NCI-H345 treated with DMSO at 0.1 percent for 48 hours (cell line): ENCODE measurements around the gene HTRA1.

Experiments used
- DNase-seq: peaks from one replicate; lab custom pipeline; 2025; ENCODE audit not compliant: unreplicated experiment; lab: John Stamatoyannopoulos, UW

The HTRA1 gene

DNA sequence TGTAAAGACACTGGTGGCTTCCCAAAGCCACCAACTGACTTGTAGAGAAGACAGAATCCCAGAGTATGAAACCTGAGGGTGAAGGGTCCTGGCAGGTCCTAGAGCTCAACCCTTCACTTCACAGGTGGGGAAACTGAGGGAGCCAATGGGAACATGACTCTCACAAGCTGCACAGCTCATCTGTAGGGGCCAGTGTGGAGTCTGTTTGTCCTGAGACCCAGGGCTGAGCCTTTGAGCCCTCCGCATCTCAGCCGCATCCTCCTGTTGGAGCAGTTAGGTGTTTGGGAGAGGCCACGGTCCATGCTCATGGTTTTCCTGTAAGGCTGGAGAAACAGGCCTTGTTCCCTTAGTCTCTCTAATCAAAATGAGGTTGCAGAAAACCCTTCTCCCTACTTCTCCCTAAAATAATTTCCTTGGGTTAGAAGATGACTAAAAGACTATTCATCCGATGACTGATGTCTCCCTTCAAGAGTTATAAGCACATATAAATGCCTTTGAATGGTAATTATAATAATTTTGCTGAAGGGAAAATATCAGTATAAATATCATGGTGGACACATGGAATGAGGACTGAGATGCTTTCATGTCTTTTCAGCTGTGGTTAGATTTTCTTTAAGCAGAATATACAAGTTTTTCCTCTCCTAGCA, 10.3 kb downstream of the HTRA1 start:
- DNase-seq = no peak

DNA sequence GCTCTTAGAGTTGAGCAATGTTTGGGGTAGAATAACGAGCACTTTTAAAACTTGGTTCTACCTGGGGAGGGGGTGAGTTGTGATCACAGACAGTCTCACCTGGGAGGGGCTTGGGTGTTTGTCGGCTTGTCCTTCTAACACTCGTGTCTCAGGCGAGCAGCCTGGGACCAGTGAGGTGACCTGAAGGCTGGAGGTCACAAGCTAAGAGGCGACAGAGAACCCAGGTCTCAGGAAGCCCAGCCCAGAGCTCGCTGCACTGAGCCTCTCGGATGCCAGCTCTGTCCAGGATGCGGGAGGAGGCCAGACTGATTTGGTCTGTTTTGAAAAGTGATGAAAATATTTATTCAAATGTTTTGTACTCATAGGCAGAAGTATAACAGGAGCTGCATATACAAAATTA, 11.8 kb downstream of the HTRA1 start:
- DNase-seq = no peak

DNA sequence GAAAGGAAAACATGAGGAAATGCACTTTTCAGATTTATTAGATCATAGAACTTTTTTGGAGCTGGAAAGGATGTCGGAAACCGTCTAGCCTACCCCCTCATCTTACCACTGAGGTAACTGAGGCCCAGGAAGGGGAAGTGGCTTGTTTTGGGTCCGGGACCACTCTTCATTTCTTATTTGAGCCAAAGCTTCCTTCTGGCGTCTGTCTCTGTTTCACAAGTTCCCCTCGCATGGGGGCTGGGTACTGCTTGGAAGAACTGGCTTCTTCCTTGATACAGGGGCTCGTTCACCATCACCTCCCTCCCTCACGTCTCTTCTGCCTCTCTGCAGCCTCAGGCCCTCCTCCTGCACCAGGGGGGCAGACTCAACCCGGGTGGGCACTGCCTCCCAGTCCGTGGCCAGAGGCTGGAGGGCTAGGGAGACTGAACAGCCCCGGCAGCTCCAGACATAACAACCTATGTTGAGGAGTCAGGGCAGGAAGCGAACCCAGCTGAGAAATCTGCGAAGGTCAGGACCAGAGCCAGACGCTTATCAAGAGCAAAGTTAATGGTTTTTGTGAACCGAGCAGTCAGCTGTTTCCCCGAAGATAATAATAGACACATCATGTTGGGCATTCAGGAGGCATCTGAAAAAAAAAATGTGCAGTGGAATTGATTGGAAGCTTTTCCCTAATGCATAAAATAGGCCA, 12.9 kb downstream of the HTRA1 start:
- DNase-seq = no peak

DNA sequence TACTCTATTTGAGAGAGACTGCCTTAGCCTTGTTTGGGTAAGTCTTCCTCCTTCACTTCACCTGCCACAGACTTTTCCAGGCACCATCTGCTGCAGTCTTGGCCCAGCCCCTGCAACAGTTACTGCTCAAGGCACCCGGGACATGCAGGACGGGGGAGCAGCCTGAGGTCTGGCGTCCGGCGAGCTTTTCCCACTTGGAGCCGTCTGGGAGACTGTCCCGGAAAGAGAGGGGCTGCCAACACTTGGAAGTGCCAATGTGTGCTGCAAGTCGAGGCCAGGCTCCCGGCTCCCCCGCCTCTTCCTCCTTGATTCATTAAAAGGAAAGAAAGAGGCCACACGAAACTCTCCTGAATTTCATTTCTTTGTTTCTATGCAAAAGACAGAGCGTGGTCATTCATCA, 13.7 kb downstream of the HTRA1 start:
- DNase-seq = no peak

DNA sequence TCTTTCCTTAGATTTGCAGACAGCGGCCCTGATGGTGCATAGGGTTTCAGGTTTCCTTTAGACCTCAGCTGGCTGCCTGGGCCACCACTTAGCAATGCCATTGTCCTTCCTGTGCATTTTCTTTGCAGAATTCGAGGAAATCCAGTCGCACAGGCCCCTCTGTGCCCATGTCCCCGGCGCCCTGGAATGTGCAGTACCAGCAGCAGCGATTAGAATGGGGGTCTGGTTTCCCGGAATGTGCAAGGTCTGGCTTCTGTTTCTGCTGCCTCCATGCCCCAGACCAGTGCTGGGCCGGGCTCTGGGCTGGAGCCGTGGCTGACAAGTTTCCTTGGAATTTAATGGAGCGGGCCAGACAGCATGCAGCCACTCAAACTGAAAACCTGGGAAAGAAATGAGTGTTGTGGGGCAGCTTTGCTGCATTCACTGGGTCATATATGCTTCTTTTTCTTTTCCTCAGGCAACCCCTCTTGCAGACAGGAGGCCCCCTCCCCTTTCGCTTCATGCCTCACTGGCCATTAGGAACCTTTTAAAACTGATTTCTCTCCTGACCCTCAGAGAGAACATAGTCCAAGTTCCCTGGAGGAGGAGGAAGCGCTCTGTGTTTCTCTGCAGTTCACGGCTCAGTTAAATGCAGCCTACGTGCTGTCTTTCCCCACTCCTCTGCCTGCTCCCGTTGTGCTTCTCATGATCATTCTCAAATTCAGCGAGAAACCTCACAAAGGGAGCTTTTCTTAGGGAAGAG, 14.4 kb downstream of the HTRA1 start:
- no peak for DNase-seq

DNA sequence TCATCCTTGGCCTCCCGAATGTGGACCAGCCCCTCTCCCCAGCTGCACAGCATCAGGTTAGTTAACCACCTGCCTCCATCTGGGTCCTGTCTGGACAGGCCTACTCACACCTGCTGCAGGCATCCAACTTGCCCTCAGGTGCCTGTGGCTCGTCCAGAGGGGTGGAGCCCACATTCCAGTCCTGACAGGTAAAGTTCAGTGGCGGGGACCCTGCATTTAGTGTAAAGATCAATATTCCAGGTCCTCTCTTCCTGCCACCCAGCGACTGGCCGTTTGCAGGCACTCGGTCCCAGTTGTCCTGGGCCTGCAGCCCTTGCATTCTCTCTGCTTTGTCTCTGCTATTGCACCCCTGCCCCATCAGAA, 15.0 kb downstream of the HTRA1 start:
- DNase-seq = peak; percentile 50

DNA sequence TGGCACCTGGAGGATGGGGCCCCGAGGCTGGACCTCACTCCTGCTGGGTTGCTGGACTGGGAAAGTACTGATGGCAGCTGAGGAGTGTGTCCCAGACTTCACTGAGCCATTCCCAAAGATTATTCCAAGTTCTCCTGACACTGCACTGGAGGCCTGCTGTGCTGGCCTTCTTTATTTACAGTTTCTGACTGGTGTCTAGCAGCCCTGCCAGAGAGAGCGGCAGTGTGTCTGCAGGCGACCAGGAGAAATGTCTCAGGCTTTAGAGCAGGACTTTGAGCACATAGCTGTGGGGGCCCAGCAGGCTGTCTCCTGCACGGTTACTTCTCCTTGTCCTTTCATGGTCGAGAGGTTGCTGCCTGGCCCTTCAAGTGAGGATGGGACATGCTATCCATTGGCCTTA, 16.1 kb downstream of the HTRA1 start:
- no peak for DNase-seq

DNA sequence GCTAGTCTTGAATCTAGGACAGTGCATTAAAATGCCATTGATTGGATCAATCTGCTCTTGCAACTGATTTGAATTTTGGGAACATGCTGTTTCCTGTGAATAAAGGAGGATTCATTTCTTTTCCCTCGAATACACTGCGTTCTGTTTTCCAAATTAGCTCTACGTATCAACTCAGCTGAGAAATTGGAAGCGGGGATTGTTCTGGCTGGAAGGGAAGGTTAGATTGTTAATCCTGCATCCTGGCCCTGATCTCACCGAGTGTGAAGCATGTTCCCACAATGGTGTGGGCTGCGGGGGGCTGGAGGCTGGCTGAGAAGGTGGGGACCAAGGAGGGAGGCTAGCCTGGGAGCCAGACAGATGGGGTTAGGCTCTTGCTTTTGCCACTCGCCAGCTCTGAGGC, 17.6 kb downstream of the HTRA1 start:
- no peak for DNase-seq

DNA sequence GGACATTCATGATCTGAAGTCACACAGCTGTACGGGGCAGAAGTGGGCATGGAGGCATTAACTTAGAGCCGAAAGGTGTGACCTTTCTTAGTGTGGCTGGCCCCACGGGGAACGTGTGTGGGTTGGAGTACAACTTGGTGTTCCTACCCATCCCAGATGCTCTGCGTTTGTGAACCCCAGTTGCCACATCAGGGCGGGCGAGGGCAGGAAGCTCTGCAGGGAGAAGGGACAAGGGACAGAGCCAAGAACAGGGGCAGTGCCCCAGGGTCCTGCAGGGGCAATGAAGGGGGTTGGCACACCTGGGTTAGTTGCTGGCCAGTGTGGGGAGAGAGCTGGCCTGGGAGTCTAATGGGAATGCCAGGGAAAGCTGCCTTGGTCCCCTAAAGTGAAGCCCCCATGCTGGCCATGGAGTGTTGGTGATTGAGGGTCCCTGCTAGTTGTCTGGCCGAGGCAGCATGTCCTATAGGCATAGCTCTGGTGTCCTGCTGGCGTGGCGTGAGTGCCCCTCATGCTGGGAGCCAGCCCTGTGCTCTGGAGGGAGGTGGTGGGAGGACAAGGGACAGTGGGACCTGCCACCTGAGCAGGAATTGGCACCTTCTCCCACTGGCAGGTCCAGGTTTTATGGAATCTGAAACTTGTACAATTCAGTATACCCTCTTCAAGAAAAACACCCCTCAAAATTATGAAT, 18.9 kb downstream of the HTRA1 start:
- DNase-seq = no peak

DNA sequence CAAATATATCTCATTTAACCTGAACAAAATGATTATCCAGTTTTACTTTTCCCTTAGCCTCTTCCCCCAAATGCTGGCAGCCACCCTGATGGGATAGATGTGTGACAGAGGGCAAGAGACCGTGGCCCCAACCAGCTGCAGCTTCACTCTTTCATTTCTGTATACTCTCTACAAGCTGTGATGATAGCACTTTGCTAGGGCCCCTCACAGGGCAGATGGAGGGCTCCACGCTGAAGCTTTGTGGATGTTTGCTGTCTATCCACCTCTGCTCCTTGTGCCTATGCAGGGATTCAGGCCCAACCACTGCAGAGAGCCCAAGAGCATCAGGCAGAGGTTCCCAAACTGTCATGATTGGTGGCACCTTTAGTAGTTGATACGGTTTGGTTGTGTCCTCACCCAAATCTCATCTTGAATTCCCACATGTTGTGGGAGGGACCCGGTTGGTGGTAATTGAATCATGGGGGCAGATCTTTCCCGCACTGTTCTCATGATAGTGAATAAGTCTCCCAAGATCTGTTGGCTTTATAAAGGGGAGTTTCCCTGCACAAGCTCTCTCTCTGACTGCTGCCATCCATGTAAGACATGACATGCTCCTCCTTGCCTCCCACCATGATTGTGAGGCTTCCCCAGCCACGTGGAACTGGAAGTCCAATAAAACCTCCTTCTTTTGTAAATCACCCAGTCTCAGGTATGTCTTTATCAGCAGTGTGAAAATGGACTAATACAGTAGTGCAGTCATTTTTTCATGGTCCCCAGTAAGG, 20.1 kb downstream of the HTRA1 start:
- DNase-seq = no peak

DNA sequence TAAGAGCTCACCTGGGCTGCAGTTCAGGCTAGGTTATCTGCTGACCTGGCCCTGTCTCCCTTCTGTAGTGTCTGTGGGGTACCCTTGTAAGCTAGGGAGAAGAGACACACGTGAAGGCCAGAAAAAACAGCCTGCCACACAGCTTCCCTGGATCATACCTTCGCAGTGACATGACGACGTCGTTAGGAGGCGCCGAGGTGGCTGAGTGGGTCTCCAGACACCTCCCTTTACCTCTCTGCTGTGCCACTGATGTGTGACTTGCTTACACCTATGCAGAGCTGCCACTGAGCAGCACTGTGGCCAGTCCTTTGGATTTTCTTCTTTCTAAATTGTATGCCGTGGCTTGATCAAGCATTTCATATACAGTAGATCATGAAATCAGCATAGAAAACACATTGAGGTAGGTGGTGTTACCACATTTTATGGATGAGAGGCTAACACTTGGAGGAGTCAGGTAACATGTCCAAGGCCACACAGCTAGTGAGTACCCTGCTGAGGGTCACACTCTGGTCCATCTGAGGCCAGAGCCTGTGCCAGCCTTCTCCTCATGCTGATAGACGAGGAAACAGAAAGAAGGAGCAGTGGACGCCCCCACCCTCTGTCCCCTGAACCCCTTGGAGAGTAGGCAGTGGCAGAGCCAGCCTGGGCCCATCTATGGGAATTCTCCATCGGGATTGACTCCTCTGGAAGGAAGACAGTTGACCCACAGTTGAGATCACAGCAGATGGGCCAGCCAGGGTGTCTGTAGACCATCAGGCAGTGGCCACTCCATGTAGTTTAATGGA, 23.1 kb downstream of the HTRA1 start:
- DNase-seq = no peak

DNA sequence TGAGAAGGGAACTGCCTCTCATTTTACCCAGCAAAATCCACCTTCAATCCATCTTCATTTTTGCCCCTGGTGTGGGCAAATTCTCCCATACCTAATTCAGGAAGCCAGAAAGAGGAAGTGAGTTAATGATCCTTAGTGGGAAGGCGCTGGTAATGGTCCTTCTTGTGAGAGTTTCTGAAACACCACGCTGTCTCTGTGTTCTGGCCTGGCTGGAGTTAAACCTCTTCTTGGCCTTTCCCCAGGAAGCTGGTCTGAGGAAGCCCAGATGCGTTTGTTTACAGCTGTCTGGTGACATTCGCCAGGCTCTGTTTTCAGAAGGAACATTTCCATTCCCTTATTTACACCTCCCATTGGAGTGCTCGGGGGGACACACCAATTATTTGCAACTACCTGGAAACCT, 24.3 kb downstream of the HTRA1 start:
- DNase-seq = no peak

DNA sequence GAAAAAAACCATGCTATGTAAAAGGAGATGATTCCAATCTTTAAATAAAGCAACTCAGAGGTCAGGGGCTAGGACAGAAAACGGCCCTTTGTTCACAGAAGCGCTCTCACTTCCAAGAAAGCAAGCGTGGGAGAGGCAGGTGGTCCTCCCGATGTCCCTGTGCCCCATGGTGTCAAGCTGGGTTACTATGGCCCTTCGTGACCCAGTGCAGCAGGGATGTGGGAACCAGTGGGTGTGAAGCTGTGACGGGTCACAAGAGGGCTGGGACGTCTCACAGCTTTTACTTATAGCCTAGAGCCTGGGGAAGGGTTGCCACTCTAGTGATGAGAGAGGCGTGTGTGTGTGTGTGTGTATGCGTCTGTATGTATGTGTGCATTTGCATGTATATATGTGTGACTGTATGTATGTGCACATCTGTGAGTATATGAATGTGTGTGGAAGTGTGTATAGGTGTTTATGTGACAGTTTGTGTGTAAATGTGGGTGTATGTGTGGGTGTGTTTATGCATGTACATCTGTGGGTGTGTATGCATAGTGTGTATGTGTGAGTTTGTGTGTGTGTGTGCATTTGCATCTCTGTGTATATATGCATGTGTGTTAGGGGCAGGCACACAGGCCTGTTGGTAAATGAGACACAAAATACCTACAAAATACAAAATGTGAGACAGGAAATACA, 25.2 kb downstream of the HTRA1 start:
- no peak for DNase-seq

DNA sequence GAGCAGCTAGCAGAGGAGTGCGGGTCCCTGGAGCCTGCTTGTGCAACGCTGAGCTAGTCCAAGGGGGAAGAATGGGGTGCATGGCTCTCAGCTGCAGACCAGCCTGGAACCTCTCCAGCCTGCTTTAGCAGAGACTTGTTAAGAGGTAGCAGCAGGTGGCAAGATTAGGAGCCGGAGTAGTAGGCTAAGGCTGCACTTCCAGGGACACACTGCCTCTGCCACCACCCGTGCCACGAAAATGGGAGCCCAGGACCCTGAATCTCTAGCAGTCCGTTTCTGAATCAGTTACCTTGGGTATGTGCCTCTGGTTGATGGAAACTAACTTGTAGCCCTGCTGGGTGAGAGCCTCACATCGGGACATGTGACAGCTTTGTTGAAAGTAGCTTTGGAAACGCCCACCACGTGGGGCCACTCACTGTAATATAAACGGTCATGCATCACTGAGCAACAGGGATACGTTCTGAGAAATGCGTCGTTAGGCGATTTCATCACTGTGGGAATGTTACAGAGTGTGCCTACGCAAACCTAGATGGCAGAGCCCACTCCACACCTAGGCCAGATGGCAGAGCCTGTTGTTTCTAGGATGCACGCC, 25.9 kb downstream of the HTRA1 start:
- DNase-seq = peak; percentile 39

DNA sequence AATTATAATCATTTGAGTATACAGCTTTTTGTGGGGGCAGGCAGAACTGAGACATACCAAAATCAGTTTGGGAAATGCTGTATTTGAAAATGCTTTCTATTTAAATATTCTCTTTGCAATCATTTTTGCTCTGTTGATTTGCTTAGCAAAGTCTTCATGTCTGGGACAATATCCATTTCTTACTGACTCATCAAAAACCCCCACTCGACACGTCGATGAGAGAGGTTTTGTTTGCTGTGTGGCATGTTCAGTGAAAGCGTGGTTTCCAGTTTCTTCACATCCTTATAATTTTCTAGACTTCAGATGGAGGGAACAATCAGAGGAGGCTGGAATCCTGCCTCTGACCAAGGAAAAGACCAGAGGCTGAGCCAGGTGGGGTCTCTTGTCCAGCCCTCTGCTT, 28.9 kb downstream of the HTRA1 start:
- DNase-seq = no peak

DNA sequence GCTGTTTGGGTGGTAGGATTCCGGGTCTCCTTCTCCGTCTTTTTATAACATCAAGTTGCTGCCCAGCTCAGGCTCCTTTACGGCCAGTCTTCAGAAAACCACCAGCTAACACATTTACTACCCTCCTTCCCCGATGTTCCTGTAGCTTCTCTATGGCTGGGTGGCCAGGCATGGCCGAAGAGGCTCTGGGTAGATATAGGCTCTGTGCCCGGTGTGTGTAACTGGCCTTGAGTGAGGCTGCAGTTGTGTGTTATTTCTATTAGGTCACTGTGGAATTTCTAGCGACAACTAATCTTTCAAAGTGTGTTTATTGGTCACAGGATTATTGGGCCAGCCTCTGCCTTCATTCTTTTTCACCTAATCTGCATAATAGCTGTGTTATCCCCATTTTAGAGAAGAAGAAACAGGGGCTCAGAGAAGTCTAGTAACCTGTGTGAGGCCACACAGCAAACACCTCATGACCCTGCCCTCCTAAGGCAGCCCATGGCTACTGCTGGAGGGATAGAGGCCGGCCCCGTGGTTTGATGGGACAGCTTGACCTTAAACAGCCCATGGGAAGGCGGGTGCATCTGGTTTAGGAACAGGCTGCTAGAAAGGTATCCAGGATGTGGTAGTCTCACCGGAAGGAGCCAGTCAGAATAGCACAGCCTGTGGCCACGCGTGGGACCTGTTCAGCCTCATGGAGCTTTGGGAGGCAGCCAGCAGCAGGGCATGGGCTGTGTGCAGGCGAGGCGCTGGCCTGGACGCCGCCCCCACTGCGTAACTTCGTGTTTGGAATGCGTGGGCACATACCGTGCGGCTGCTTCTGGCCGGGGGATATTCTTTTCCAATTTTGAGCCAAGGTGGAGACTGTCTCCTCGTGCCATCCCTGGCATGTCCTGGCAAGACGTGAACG, 29.7 kb downstream of the HTRA1 start:
- DNase-seq = no peak

DNA sequence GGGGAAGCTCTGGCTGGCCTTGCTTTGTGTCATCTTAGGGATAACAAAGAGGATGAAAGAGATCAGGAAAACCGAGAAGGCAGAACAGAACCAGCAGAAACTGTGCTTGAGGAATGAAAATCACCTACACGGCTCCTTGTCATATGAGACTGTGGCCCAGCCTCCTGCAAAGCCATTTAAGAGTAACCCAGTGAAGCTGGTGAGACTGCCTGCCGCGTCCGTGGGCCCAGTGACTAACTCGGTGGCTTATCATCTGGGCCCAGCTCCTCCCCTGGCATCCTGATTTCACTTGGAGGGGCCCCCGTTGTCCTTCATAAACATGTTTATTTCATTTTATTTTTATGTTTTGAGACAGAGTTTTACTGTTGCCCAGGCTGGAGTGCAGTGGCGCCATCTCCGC, 30.7 kb downstream of the HTRA1 start:
- DNase-seq = no peak

DNA sequence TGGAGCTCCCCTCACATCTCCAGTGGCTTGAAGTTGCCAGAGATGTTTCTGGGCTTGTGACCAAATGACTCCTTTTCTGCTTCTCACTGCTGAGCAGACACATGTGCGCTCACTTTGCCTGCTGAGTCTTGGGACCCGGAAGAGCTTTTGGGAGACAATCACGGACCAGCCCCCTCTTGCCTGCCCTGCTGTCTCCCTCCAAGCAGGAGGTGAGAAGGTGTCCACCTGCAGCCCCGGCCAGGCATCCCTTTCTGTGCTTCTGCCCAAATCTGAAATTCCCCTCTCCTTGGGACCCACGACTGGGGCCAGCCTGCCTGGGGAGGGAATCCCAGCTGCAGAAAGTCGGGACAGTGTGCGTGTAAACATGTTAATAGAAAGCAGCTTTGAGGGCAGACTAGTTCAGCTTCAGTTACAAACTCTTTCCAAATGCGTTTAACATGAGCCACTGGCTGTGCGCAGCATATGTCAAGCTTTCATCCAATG, 31.7 kb downstream of the HTRA1 start:
- no peak for DNase-seq
